Loucy (cell line): Measurements from ENCODE around the gene RSPH3.

Source experiments
- H2AFZ ChIP-seq: fragments of 200-600 bp; sonication (generic); 2 replicates; pipeline ENCODE4 v1.6.0; 2016; ENCODE audit warnings: antibody characterized with exemption, mild to moderate bottlenecking, low read length, moderate library complexity
- H3F3A ChIP-seq: fragments of 200-600 bp; 2 replicates; pipeline ENCODE4 v1.6.0; 2016; ENCODE audit warnings: antibody characterized with exemption, low read depth, mild to moderate bottlenecking
- H3K27me3 ChIP-seq: fragments of 200-600 bp; sonication (generic); 2 replicates; pipeline ENCODE4 v1.6.1; 2014; ENCODE audit warnings: low read length, mild to moderate bottlenecking; ENCODE audit not compliant: insufficient read depth, poor library complexity, severe bottlenecking
- H3K36me3 ChIP-seq: fragments of 200-600 bp; sonication (generic); 2 replicates; pipeline ENCODE4 v1.6.1; 2016; ENCODE audit warnings: low read length; ENCODE audit not compliant: insufficient read depth
- H3K4me1 ChIP-seq: fragments of 200-600 bp; sonication (generic); 2 replicates; pipeline ENCODE4 v1.5.1; 2014; ENCODE audit warnings: low read length, mild to moderate bottlenecking; ENCODE audit not compliant: insufficient read depth, poor library complexity, severe bottlenecking
- H3K4me2 ChIP-seq: fragments of 200-600 bp; sonication (generic); 2 replicates; pipeline ENCODE4 v1.6.0; 2014; ENCODE audit warnings: antibody characterized with exemption, low read length, low read depth, mild to moderate bottlenecking; ENCODE audit not compliant: poor library complexity, severe bottlenecking
- H3K4me3 ChIP-seq: fragments of 200-600 bp; sonication (generic); 2 replicates; pipeline ENCODE4 v1.5.1; 2014; ENCODE audit warnings: low read length, mild to moderate bottlenecking, mixed read lengths; ENCODE audit not compliant: poor library complexity, severe bottlenecking
- H3K79me2 ChIP-seq: fragments of 200-600 bp; sonication (generic); 2 replicates; pipeline ENCODE4 v1.6.1; 2014; ENCODE audit warnings: low read length; ENCODE audit not compliant: insufficient read depth
- H3K9ac ChIP-seq: fragments of 200-600 bp; sonication (generic); 2 replicates; pipeline ENCODE4 v1.6.0; 2014; ENCODE audit warnings: mild to moderate bottlenecking, low read depth, low read length, moderate library complexity; ENCODE audit not compliant: poor library complexity, severe bottlenecking
- H3K9me2 ChIP-seq: fragments of 200-600 bp; sonication (generic); replicated peaks from 2 replicates; pipeline ENCODE4 v1.6.1; 2016; ENCODE audit warnings: low read depth, low read length, mixed read lengths
- H3K9me3 ChIP-seq: fragments of 200-600 bp; sonication (generic); 2 replicates; pipeline ENCODE4 v1.6.1; 2014; ENCODE audit warnings: mild to moderate bottlenecking, antibody characterized with exemption, low read length, low read depth; ENCODE audit not compliant: insufficient read depth
- H4K20me1 ChIP-seq: fragments of 200-600 bp; sonication (generic); 2 replicates; pipeline ENCODE4 v1.6.0; 2014; ENCODE audit warnings: antibody characterized with exemption, low read length, mild to moderate bottlenecking; ENCODE audit not compliant: insufficient read depth, poor library complexity, severe bottlenecking
- EZH2phosphoT487 ChIP-seq: fragments of 200-600 bp; IDR thresholded peaks from 2 replicates; pipeline ENCODE4 v1.6.1; 2018; ENCODE audit warnings: antibody characterized with exemption, mild to moderate bottlenecking, moderate library complexity, borderline replicate concordance
- TF ChIP-seq, protein P1 (sequence below): fragments of 200-600 bp; sonication (generic); conservative IDR thresholded peaks from 2 replicates; pipeline ENCODE4 v1.5.1; 2014; ENCODE audit warnings: mild to moderate bottlenecking, antibody characterized with exemption, low read length

The RSPH3 gene, protein sequence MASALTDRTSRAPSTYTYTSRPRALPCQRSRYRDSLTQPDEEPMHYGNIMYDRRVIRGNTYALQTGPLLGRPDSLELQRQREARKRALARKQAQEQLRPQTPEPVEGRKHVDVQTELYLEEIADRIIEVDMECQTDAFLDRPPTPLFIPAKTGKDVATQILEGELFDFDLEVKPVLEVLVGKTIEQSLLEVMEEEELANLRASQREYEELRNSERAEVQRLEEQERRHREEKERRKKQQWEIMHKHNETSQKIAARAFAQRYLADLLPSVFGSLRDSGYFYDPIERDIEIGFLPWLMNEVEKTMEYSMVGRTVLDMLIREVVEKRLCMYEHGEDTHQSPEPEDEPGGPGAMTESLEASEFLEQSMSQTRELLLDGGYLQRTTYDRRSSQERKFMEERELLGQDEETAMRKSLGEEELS

GRCh38 chr6:158999666-159000403 lies at the start of gene RSPH3:
TSS of gene RSPH3 (minus strand) at chr6:159000202. CDS start at chr6:158999550, 652 bp downstream.
- Histone ChIP-seq H3K4me2 (peak within 1 kb of the TSS; percentile 92), H3K4me3 (peak within 1 kb of the TSS; percentile 81), H3K79me2 (no peaks in the 10 kb centered on the region; the same call in 1 of the 2 replicates), H3K4me1 (peaks cover 19% of the 10 kb centered on the region), H2AFZ (peak within 1 kb of the TSS; percentile 99), H3K9ac (peak within 1 kb of the TSS; percentile 80), H3K27me3 (no peaks in the 10 kb centered on the region), H3K9me3 (no peaks in the 10 kb centered on the region), H3F3A (no peaks in the 10 kb centered on the region), H3K9me2 (no peaks in the 10 kb centered on the region), H4K20me1 (no peaks in the 10 kb centered on the region), H3K36me3 (no peaks in the 10 kb centered on the region)
- no peak for TF ChIP-seq EZH2phosphoT487
- TF ChIP-seq, protein P1, sequence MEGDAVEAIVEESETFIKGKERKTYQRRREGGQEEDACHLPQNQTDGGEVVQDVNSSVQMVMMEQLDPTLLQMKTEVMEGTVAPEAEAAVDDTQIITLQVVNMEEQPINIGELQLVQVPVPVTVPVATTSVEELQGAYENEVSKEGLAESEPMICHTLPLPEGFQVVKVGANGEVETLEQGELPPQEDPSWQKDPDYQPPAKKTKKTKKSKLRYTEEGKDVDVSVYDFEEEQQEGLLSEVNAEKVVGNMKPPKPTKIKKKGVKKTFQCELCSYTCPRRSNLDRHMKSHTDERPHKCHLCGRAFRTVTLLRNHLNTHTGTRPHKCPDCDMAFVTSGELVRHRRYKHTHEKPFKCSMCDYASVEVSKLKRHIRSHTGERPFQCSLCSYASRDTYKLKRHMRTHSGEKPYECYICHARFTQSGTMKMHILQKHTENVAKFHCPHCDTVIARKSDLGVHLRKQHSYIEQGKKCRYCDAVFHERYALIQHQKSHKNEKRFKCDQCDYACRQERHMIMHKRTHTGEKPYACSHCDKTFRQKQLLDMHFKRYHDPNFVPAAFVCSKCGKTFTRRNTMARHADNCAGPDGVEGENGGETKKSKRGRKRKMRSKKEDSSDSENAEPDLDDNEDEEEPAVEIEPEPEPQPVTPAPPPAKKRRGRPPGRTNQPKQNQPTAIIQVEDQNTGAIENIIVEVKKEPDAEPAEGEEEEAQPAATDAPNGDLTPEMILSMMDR: peak; percentile 29

GRCh38 chr6:159047891-159048685 lies 48.1 kb upstream of the RSPH3 start:
- no peaks in the 10 kb centered on the region for H3K9me3 ChIP-seq
- no peak overlapping the region for H3K4me3 ChIP-seq
- H3K27me3 ChIP-seq: no peaks in the 10 kb centered on the region
- peaks cover 4% of the 10 kb centered on the region for H4K20me1 ChIP-seq
- 0 out of 2 replicates have a peak, but pooled peaks cover 3% of the 10 kb centered on the region for H3K79me2 ChIP-seq
- H3K4me1 ChIP-seq: peaks cover 27% of the 10 kb centered on the region
- H3K9ac ChIP-seq: no peak overlapping the region
- no peak for TF ChIP-seq EZH2phosphoT487
- TF ChIP-seq, protein P1: no peak
- H2AFZ ChIP-seq: no peak overlapping the region
- no peaks in the 10 kb centered on the region for H3K9me2 ChIP-seq
- H3K4me2 ChIP-seq: no peak overlapping the region
- H3F3A ChIP-seq: no peaks in the 10 kb centered on the region
- no peaks in the 10 kb centered on the region for H3K36me3 ChIP-seq

DNA sequence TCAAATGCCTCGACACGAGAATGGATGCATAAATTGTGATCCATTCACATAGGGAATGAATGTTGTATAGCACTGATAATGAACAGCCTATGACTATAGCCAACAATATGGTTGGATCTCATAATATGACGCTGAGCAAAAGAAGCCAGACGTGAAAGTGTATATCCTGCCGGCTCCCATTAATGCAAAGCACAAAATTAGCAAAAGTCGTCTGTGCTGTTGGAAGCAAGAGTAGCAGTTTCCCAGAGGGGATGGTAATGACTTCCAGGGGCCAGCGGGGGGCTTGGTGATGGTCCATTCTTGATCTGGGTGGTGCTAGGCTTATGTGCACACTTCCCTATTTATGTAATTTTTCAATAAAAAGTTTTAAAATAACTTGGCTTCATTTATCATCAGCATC lies 45.8 kb upstream of the RSPH3 start:
- Histone ChIP-seq H3K4me1 (peaks cover 37% of the 10 kb centered on the region), H3K4me3 (no peak overlapping the region), H4K20me1 (peaks cover 4% of the 10 kb centered on the region), H3K36me3 (peaks cover 2% of the 10 kb centered on the region; the same call in 1 of the 2 replicates), H3K9ac (no peak overlapping the region), H2AFZ (no peak overlapping the region), H3K27me3 (no peaks in the 10 kb centered on the region), H3K79me2 (0 out of 2 replicates have a peak, but pooled peaks cover 3% of the 10 kb centered on the region), H3K9me2 (no peaks in the 10 kb centered on the region), H3F3A (no peaks in the 10 kb centered on the region), H3K4me2 (peak overlapping the region; percentile 97), H3K9me3 (no peaks in the 10 kb centered on the region)
- TF ChIP-seq, protein P1: peak; percentile 43
- no peak for TF ChIP-seq EZH2phosphoT487
